Caco-2 (cell line): ENCODE results near the gene CAPN11. TPM values are rescaled to one million over a fixed set of nuclear protein-coding genes. Genes with fewer than 3 reads are reported as not detected.

Source experiments
- BruUV-seq: library from RNA; stranded (reverse); fragments of 400-500 nt; replicated peaks from 2 replicates; lab custom pipeline; 2021; lab: Mats Ljungman, UMichigan
- CTCF ChIA-PET: fragments of 300-600 bp; sonication (Branson Sonifier 250); formaldehyde crosslinking; loops from one replicate; lab custom pipeline; 2022; ENCODE audit warnings: antibody characterized with exemption; lab: Charles Lee
- POLR2A ChIA-PET: fragments of 300-600 bp; sonication (Branson Sonifier 250); formaldehyde crosslinking; loops from one replicate; lab custom pipeline; 2022; ENCODE audit warnings: antibody characterized with exemption; lab: Charles Lee
- DNase-seq, 2 experiments: peaks; one replicate each; pipeline versions ENCODE4 v3.0.0 to v3.0.0-alpha.2; 2020 to 2022
- H3K27me3 ChIP-seq: replicated peaks from 2 replicates; pipeline ENCODE4 v1.6.0; 2011; ENCODE audit warnings: low read length; ENCODE audit not compliant: control insufficient read depth, insufficient read depth
- H3K36me3 ChIP-seq: 2 replicates; pipeline ENCODE4 v1.5.1; 2011; ENCODE audit warnings: low read length; ENCODE audit not compliant: control insufficient read depth, insufficient read depth
- H3K4me1 ChIP-seq: fragments of 250-450 bp; sonication (Bioruptor Pico); 2 replicates; pipeline ENCODE4 v1.5.1; 2020; ENCODE audit warnings: mild to moderate bottlenecking
- H3K4me3 ChIP-seq: 2 replicates; pipeline ENCODE4 v1.5.1; 2011; ENCODE audit warnings: low read depth, mild to moderate bottlenecking, control low read depth, low read length
- H3K9me3 ChIP-seq: fragments of 250-450 bp; sonication (Bioruptor Pico); 2 replicates; pipeline ENCODE4 v1.5.1; 2020; ENCODE audit warnings: mild to moderate bottlenecking, moderate library complexity
- H3K27ac Mint-ChIP-seq: one replicate; pipeline ENCODE4 v1.8.0; 2022; ENCODE audit warnings: mixed read lengths; ENCODE audit not compliant: unreplicated experiment
- H3K27me3 Mint-ChIP-seq: one replicate; pipeline ENCODE4 v1.8.0; 2022; ENCODE audit warnings: mixed read lengths; ENCODE audit not compliant: insufficient read depth, unreplicated experiment
- H3K36me3 Mint-ChIP-seq: one replicate; pipeline ENCODE4 v1.8.0; 2022; ENCODE audit warnings: mild to moderate bottlenecking, mixed read lengths; ENCODE audit not compliant: insufficient read depth, unreplicated experiment
- H3K4me1 Mint-ChIP-seq: one replicate; pipeline ENCODE4 v1.8.0; 2022; ENCODE audit warnings: low read depth, mixed read lengths; ENCODE audit not compliant: unreplicated experiment
- H3K4me3 Mint-ChIP-seq: one replicate; pipeline ENCODE4 v1.8.0; 2022; ENCODE audit warnings: mild to moderate bottlenecking, moderate library complexity, mixed read lengths; ENCODE audit not compliant: unreplicated experiment
- H3K9me3 Mint-ChIP-seq: one replicate; pipeline ENCODE4 v1.8.0; 2022; ENCODE audit warnings: mixed read lengths; ENCODE audit not compliant: unreplicated experiment
- CTCF ChIP-seq, 2 experiments: fragments of 200-600 bp in 1 of 2; IDR thresholded peaks; 1 replicate in 1 of 2; 2 replicates in 1 of 2; pipeline versions ENCODE4 v1.5.1 to v1.8.0; 2011 to 2022; ENCODE audit warnings: antibody characterized with exemption in 1 of 2, control low read depth in 1 of 2, inconsistent platforms in 1 of 2, low read depth in 1 of 2, low read length in 1 of 2, mild to moderate bottlenecking in 1 of 2, moderate library complexity in 1 of 2; ENCODE audit not compliant: insufficient read depth in 1 of 2, severe bottlenecking in 1 of 2, unreplicated experiment in 1 of 2
- intact Hi-C: fragments of 100-400 bp; cut with micrococcal nuclease; formaldehyde crosslinking; loops from one replicate; pipeline ENCODE4 v1.10.0; 2022; ENCODE audit not compliant: unreplicated experiment
- total RNA-seq: library from RNA; stranded (reverse); gene quantifications from 2 replicates; pipeline ENCODE4 v1.2.3, GENCODE V29; 2022

The CAPN11 gene
- total RNA-seq, 1 experiment from 2014 or later: not detected

DNA sequence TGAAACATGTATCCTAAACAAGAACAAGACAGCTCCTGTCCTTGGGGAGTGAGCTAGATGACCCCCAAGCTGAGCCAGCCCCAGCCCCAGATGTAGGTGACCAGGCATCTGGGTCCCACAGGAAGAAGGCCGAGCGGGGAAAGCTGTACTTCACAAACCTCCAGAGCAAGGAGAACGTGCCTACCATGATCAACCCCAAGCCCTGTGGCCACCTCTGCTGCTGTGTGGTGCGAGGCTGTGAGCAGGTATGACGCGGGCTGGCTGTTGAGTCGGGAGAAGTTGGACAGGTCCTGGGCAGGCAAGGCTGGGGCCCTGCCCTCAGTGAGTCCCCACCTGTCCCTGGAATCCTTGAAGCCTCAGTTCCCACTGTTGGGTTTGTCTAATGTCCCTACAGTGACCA is 11.4 kb upstream of the CAPN11 start:
- no peak for DNase-seq
- Mint-ChIP-seq H3K36me3 (peaks cover 21% of the 10 kb centered on the region), H3K27ac (no peak overlapping the region), H3K27me3 (no peaks in the 10 kb centered on the region), H3K9me3 (no peaks in the 10 kb centered on the region), H3K4me1 (no peaks in the 10 kb centered on the region), H3K4me3 (no peak overlapping the region)
- TF ChIP-seq CTCF (IDR thresholded peaks at IDR 0.05; ENCODE audit: insufficient read depth in 1 of 2, low read depth in 1 of 2, low read length in 1 of 2, severe bottlenecking in 1 of 2, unreplicated experiment in 1 of 2): no peak
- intact Hi-C loops: no loop called here
- H3K27me3 ChIP-seq: no peaks in the 10 kb centered on the region
- no TSS peak for BruUV-seq
- POLR2A ChIA-PET: no interaction called here
- CTCF ChIA-PET: no interaction called here
- no peaks in the 10 kb centered on the region for H3K9me3 ChIP-seq
- H3K36me3 ChIP-seq: peaks cover 1% of the 10 kb centered on the region
- H3K4me1 ChIP-seq: no peaks in the 10 kb centered on the region
- H3K4me3 ChIP-seq: no peak overlapping the region

GRCh38 chr6:44148306-44148705 is 10.3 kb upstream of the CAPN11 start:
- no peak overlapping the region for H3K4me3 ChIP-seq
- TF ChIP-seq CTCF (IDR thresholded peaks at IDR 0.05; ENCODE audit: insufficient read depth in 1 of 2, low read depth in 1 of 2, low read length in 1 of 2, severe bottlenecking in 1 of 2, unreplicated experiment in 1 of 2): no peak
- peaks cover 23% of the 10 kb centered on the region for H3K36me3 Mint-ChIP-seq
- H3K27me3 Mint-ChIP-seq: no peaks in the 10 kb centered on the region
- no TSS peak for BruUV-seq
- H3K36me3 ChIP-seq: peaks cover 4% of the 10 kb centered on the region
- H3K27me3 ChIP-seq: no peaks in the 10 kb centered on the region
- DNase-seq: no peak
- ChIA-PET POLR2A (no interaction called here), CTCF (no interaction called here)
- H3K4me3 Mint-ChIP-seq: no peak overlapping the region
- no peaks in the 10 kb centered on the region for H3K4me1 ChIP-seq
- no peaks in the 10 kb centered on the region for H3K4me1 Mint-ChIP-seq
- H3K9me3 ChIP-seq: no peaks in the 10 kb centered on the region
- intact Hi-C loops: no loop called here
- H3K27ac Mint-ChIP-seq: no peak overlapping the region
- H3K9me3 Mint-ChIP-seq: no peaks in the 10 kb centered on the region

- Histone ChIP-seq H3K9me3 (no peaks in the 10 kb centered on the region), H3K4me3 (no peak overlapping the region), H3K4me1 (no peaks in the 10 kb centered on the region), H3K27me3 (no peaks in the 10 kb centered on the region), H3K36me3 (peaks cover 4% of the 10 kb centered on the region)
- Mint-ChIP-seq H3K9me3 (no peaks in the 10 kb centered on the region), H3K27ac (no peak overlapping the region), H3K4me3 (no peak overlapping the region), H3K36me3 (peaks cover 13% of the 10 kb centered on the region), H3K27me3 (no peaks in the 10 kb centered on the region), H3K4me1 (no peaks in the 10 kb centered on the region)
- intact Hi-C loops: no loop called here
- BruUV-seq: no TSS peak
- CTCF ChIA-PET: no interaction called here
- no peak for DNase-seq
- no peak for TF ChIP-seq CTCF (IDR thresholded peaks at IDR 0.05; ENCODE audit: insufficient read depth in 1 of 2, low read depth in 1 of 2, low read length in 1 of 2, severe bottlenecking in 1 of 2, unreplicated experiment in 1 of 2)
- POLR2A ChIA-PET: no interaction called here
Observed at GRCh38 chr6:44149369-44150012, 9.1 kb upstream of the CAPN11 start.
